GM19238 (cell line): ENCODE results near the gene PRSS27.
"Not testable (repeated sequence)": the region's sequence is repeated elsewhere in the genome, so short reads cannot be mapped to it uniquely, and the experiment has no call there.

Experiments
- DNase-seq: peaks from one replicate; pipeline ENCODE4 v3.0.0; 2011; ENCODE audit warnings: low spot score; ENCODE audit not compliant: insufficient read length

PRSS27 gene

GRCh38 chr16:2724816-2725348 is 4.9 kb upstream of the PRSS27 start:
- DNase-seq = no peak

GRCh38 chr16:2724088-2724676 is 4.2 kb upstream of the PRSS27 start:
- no peak for DNase-seq

GRCh38 chr16:2721634-2722173 is 1.7 kb upstream of the PRSS27 start:
- DNase-seq = not testable (repeated sequence)

GRCh38 chr16:2720719-2721633 is 952 bp upstream of the PRSS27 start:
- DNase-seq = peak; percentile 94

GRCh38 chr16:2719328-2720063 is 528 bp downstream of the PRSS27 start:
- no peak for DNase-seq

- no peak for DNase-seq
These were observed 2.4 kb downstream of the PRSS27 start for GRCh38 chr16:2717383-2718263.

- DNase-seq = no peak
These were observed 3.1 kb downstream of the PRSS27 start for GRCh38 chr16:2716948-2717347.

GRCh38 chr16:2715966-2716885 is 3.8 kb downstream of the PRSS27 start:
- no peak for DNase-seq

- DNase-seq = peak; percentile 65
These were observed 4.5 kb downstream of the PRSS27 start for GRCh38 chr16:2715519-2715918.

- no peak for DNase-seq
These were observed 5.0 kb downstream of the PRSS27 start for GRCh38 chr16:2715064-2715463.

GRCh38 chr16:2713985-2714774 is 5.8 kb downstream of the PRSS27 start:
- no peak for DNase-seq

GRCh38 chr16:2713523-2713922 is 6.5 kb downstream of the PRSS27 start:
- DNase-seq = no peak

GRCh38 chr16:2712546-2712945 is 7.5 kb downstream of the PRSS27 start:
- DNase-seq = no peak

- no peak for DNase-seq
These were observed 8.0 kb downstream of the PRSS27 start for GRCh38 chr16:2712063-2712441.

- DNase-seq = no peak
These were observed 8.5 kb downstream of the PRSS27 start for GRCh38 chr16:2711370-2712062.

GRCh38 chr16:2710711-2711231 is 9.3 kb downstream of the PRSS27 start:
- DNase-seq = no peak

GRCh38 chr16:2710021-2710710 is 9.9 kb downstream of the PRSS27 start:
- no peak for DNase-seq
